GM21447 (cell line): ENCODE data around the gene MCU.

Experiments used
- ATAC-seq: cut with Tn5 transposase; IDR thresholded peaks from one replicate; pipeline ENCODE4 v1.9.1; 2021; ENCODE audit not compliant: unreplicated experiment

Gene MCU

GRCh38 chr10:72800741-72801092 lies 108.8 kb downstream of the MCU start:
- no peak for ATAC-seq

- no peak for ATAC-seq
Measured at GRCh38 chr10:72801263-72801868, 109.4 kb downstream of the MCU start.

- no peak for ATAC-seq
Measured at GRCh38 chr10:72802332-72802731, 110.4 kb downstream of the MCU start.

GRCh38 chr10:72802763-72803505 lies 111.0 kb downstream of the MCU start:
- no peak for ATAC-seq

GRCh38 chr10:72808001-72808400 lies 116.1 kb downstream of the MCU start:
- ATAC-seq, result no peak

- ATAC-seq, result no peak
Measured at GRCh38 chr10:72809006-72809405, 117.1 kb downstream of the MCU start.

GRCh38 chr10:72810976-72811375 lies 119.0 kb downstream of the MCU start:
- ATAC-seq, result no peak

- no peak for ATAC-seq
Measured at GRCh38 chr10:72812415-72812752, 120.4 kb downstream of the MCU start.

- ATAC-seq, result no peak
Measured at GRCh38 chr10:72812753-72813430, 120.9 kb downstream of the MCU start.

- no peak for ATAC-seq
Measured at GRCh38 chr10:72814099-72814790, 122.3 kb downstream of the MCU start.

GRCh38 chr10:72816565-72816964 lies 124.6 kb downstream of the MCU start:
- ATAC-seq, result no peak

- ATAC-seq, result no peak
Measured at GRCh38 chr10:72818076-72818475, 126.1 kb downstream of the MCU start.

GRCh38 chr10:72819053-72819452 lies 127.1 kb downstream of the MCU start:
- no peak for ATAC-seq

GRCh38 chr10:72821606-72822005 lies 129.7 kb downstream of the MCU start:
- no peak for ATAC-seq

GRCh38 chr10:72822342-72822986 lies 130.5 kb downstream of the MCU start:
- no peak for ATAC-seq

- no peak for ATAC-seq
Measured at GRCh38 chr10:72825163-72825562, 133.2 kb downstream of the MCU start.

GRCh38 chr10:72826346-72826745 lies 134.4 kb downstream of the MCU start:
- no peak for ATAC-seq

- no peak for ATAC-seq
Measured at GRCh38 chr10:72828294-72828693, 136.4 kb downstream of the MCU start.

- no peak for ATAC-seq
Measured at GRCh38 chr10:72830625-72831024, 138.7 kb downstream of the MCU start.

- ATAC-seq, result no peak
Measured at GRCh38 chr10:72831696-72832409, 139.9 kb downstream of the MCU start.

- no peak for ATAC-seq
Measured at GRCh38 chr10:72832701-72833100, 140.8 kb downstream of the MCU start.
